ENCODE measurements around the gene UTP25.
"Not testable (repeated sequence)": the region's sequence is repeated elsewhere in the genome, so short reads cannot be mapped to it uniquely, and the experiment has no call there.

- not testable (repeated sequence) for TF ChIP-seq CTCF, POLR2A (IDR thresholded peaks at IDR 0.05)
Observed at GRCh38 chr1:209898851-209899250, 71.1 kb downstream of the UTP25 start.
